ENCODE results near the gene IL5RA.

IL5RA gene, protein sequence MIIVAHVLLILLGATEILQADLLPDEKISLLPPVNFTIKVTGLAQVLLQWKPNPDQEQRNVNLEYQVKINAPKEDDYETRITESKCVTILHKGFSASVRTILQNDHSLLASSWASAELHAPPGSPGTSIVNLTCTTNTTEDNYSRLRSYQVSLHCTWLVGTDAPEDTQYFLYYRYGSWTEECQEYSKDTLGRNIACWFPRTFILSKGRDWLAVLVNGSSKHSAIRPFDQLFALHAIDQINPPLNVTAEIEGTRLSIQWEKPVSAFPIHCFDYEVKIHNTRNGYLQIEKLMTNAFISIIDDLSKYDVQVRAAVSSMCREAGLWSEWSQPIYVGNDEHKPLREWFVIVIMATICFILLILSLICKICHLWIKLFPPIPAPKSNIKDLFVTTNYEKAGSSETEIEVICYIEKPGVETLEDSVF

DNA sequence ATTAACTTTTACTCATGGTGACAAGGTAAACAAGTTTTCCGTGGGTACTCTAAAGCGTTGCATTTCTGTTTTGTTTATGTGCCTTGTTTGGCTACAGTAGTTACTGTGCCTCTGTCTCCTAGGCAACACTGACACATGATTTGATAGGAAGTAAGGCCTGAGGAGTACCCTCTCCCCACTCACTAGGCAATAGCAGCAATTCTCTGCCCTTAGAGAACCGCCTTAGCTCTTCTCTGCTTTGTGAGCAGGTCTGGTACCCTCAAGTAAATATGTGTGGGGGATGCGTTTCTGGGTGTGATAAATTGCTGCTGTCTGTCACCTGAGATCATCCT is at the start of gene IL5RA:
TSS of gene IL5RA (minus strand) at position 76 of the 332 bp plus-strand sequence. CDS start 5,390 bp downstream, outside the sequence.
- peak; percentile 61 for DNase-seq

DNA sequence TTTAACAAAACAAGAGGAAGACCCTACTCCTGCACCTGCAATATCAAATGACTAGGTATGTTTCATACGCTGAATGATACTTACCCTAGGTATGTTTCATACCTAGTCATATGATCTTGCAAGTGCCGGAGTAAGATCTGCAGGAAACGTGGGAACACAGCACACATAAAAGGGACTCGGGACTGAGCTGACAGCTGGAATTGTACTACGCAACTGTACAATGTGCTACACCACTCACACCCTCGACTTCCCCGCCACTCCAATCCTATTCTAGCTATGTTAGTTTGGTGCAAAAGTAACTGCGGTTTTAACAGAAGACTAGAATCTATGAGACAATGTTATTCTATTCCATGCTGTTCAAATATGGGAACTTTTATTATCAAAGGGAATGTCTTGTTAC is 47.3 kb upstream of the IL5RA start:
- DNase-seq, result no peak

DNA sequence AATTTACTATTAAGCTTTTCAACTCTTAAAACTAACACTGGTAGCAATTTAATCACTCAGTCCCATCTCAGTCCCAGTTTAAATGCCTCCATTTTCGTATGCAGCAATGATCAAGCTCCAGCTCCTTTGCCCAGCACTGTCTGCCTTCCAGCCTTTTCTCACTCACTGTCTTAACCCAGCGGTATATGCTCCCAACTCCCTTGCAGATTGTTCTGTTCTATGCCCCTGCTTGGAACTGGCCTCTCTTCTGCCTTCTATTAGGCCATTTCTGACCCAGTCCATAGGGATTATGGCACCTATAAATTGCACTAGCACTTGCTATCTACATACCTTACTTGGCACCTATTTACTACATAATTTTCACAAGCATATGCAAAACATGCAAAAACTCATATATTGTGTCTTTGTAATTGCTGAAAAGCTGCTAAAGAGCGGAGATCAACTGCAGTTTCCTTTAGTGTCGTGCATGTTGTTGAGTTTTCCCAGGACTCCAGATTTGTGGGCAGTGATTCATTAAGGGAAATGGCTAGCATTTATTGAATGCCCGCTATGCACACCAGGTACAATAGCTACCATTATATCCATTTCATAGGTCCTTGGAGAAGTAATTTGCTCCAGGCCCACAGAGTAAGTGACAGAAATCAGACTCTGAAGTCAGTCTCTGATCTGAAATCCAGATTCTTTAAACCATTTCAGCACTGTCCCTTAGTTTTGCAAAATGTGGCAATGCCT is 44.9 kb upstream of the IL5RA start:
- DNase-seq, result no peak

DNA sequence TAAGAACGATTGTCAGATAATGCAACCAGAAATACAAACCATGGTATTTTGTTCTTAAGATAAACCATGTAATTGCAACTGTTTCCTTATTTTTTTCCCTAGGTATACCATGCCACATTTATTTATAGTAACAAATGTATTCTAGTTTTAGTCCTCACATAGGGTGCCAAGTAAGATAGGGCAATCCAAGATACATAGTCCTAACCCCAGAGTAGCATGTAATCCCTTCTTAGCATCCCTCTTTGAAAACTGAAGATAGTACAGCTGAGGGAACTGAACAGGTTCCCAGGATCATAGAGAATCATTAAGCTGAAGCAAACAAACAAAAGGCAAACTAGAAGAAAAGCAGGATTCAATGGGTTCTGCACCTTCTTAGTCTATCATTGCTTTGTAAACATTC is 41.3 kb upstream of the IL5RA start:
- no peak for DNase-seq

DNA sequence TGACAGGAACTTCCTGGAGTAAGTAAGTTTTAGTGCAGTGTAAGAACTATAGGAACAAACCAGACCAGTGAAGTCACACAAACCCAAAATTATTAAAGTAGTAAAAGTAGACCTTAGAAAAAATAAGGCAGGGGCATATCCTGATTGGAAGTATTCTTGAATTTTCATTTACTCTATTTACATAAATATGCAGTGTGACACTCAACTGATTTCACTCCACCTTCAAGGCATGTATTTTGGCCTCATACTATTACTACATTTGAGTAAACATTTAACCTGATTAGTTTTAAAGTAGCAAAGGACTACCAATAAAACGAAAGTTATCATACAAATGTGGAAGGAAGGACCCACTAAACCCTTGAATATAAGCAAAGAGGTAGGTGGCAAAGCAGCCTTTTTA is 39.4 kb upstream of the IL5RA start:
- no peak for DNase-seq

DNA sequence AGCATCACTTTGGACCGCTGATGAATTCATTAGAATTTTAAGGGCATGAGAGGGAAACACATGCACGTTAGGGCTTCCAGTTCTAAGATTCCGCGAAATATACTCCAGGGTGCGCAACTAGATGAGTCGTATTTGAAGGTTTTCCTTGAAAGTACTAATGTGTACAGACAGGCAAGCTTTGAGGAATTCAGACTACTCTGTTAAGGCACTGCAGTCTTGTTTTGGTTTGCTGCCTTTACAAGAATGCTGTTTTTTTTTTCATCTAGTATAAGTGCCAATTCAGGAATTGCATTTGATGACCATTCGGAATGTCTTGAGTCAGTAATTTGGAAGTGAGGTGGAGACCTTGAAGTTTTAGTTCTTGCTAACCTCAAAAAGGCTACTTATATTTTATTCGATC is 35.7 kb upstream of the IL5RA start:
- DNase-seq, result no peak

DNA sequence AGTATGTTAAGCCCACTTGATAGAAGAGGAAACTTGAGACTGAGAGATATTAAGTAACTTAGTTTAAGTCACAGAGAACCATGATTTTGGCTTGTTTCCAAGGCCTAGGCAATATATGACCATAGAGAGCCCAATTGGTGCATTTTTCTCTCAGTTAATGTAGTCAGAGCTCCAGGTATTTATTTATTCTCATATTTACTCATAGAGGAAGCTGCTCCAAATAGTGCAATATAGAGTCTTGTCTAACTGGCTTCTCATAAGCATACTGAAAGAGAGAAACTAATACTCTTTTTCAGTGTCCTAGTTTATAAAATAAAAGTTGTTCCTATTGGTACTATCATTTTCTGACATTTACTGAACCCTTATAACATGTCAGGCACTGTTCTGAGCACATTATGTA is 31.8 kb upstream of the IL5RA start:
- DNase-seq, result no peak

DNA sequence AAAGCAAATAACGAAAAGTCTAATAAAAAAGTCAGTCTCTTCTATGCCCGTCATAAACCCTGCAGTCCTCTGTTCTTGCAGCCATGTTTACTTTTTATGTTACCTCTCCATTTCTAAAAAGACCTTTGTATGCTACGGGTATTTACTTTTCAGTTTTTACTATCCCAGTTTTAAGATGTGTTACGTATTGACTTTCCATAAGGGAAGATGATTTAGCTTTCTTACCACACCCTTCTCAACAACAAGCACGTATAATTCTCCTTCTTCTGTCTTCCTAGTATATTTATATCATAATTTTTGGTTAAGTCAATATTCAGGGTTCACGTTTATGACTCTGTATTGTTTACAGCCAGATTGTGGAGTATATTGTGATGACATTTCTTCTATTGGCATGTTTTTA is 27.4 kb upstream of the IL5RA start:
- DNase-seq, result no peak

DNA sequence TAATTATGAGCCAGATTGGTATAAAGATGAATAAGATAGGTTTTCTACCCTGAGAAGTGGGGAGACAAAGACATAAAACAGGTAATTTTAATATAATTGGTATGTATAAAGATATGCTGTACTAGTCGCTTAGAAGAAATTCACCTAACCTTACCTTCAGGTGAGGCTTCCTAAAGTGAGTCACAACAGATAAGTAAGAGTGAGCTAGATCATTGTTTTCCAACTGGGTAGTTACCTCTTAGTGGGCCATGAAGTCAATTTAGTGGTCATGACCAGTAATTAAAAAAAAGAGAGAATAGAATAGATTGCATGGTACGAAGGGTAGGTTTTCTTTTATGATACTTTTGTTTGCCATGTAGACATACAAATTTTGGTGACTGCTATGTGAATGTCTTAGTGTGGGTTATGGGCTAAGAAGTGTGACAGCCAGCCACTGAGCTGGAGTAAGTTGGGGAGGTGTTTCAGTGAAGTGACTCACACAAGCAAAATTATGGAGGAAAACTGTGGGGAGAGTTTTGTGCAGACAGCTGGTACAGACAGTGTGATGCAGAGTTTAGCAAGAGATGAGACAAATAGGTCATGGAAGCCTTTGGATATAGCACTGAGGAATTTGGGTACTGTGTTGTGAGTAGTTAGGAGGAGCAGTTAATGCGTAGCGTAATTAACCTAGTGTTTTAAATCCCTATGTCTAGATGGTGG is 24.7 kb upstream of the IL5RA start:
- no peak for DNase-seq

DNA sequence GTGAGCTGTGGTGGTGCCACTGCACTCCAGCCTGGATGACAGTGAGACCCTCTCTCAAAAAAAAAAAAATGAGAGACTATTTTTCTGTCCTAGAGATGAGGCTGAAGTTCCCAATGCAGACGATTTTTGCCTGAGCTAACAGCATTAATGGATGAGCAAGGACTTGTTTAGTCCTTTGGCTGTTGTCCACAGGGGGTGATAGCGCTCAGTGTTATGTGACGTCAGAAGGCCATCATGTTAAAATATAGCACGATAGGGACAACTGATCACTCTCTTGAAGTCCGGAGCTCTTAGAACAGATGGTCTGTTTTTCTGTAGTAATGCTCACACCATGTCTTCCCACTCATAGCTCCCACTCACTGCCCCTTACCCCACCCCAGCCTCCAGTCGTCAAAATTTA is 23.3 kb upstream of the IL5RA start:
- no peak for DNase-seq

DNA sequence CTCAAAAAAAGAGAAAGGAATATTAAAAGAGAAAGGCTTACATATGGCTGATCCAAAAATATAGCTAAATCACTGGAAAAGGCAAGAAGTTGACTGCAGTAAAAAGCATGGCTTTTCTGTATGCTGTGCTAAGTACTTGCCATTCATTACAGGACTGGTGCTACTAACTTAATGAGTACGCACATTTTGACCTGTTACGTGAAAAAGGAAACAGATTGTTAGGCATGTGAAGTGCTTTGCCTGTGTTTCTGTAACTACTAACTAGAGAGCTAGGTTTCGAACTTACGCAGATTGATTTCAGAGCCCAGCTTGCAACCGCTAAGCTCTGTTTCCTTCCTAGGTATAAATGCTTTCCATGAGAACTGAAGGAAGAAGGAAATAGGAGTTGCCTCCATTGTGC is 19.4 kb upstream of the IL5RA start:
- DNase-seq, result no peak

DNA sequence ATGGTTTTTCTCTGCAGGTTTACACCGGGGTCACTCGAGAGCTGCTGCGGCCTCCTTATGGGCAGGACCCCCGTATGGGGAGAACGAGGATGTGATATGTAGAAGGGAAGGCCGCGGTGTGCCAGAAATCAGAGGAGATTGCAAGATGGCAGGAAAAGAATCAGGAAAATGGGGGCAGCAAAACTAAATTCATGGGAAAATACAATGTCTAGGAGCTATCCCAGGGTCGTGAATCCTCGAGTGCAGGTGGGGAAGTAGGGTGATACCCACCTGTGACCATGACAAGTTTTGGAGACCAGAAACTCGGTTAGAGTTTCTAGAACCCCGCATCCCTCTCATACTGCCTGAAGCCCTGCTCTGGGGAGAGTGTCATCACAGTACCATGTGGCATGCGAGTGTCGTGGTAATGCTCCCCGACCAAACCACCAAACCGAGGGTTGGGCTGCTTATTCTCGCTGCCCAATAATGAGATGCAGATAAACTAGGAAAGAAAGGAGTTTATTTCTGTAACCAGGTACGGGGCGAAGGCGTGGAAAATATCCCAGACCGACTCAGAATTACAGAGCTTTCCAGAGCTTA is 17.3 kb upstream of the IL5RA start:
- DNase-seq, result no peak

DNA sequence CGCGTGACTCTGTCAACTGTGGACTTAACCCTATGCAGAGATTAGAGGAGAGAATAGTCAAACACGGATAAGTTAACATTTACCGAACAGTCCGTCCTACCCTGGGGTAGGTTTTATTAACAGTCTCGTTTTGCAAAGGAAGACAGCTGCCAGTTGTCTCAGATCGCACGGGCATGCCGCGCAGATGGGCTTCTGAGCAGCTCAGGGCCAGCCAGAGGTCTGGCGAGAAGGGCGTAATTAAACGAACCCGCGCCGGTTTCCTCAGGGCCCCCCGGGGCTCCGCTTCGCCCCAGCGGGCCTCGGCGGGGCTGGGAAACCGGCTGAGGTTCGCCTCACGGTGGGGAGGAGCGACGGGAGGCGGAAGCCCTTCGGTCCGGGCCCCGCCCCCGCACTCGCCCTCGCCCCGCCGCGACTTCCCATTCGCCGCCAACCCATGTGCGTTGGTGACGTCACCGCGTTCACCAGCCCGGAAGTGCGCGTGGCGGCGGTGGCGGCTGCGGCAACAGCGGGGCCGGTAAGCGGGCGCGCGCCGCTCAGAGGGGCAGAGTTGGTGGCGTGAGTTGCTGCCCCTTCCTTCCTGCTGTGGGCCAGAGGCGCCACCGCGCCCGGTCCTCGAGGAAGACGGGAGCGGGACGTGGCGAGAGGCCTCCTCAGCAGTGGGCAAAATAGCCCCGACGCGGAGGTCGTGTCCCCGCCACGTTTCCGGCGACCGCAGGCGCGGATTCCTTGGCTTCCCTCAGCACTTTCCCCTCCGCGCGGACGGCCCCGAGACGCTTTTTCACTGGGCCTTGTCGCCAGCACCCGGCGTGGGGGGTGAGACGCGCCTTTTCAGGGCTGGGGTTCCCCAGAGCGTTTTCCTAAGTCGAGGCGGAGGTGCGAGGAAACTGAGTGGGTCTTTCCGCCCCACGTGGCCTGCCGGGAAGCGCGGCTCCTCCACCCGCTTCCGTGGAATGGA is 16.6 kb upstream of the IL5RA start, which contains the start of gene TRNT1:
TSS of gene TRNT1 (plus strand) at position 464 of the 955 bp plus-strand sequence. CDS start 2,101 bp downstream, outside the sequence.
- DNase-seq, result peak; percentile 90

DNA sequence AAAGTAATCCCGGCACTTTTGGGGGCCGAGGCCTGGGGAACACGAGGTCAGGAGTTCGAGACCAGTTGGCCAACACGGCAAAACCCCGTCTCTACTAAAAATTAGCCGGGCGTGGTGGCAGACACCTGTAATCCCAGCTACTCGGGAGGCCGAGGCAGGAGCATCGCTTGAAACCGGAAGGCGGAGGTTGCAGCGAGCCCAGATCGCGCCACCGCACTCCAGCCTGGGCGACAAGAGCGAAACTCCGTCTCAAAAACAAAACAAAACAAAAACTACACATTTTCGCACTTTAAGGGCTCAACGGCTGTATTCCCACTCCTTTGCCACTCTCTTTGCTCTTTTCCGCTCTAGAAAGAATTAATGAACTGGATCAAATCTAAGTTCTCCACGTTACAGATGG is 15.8 kb upstream of the IL5RA start:
- no peak for DNase-seq

DNA sequence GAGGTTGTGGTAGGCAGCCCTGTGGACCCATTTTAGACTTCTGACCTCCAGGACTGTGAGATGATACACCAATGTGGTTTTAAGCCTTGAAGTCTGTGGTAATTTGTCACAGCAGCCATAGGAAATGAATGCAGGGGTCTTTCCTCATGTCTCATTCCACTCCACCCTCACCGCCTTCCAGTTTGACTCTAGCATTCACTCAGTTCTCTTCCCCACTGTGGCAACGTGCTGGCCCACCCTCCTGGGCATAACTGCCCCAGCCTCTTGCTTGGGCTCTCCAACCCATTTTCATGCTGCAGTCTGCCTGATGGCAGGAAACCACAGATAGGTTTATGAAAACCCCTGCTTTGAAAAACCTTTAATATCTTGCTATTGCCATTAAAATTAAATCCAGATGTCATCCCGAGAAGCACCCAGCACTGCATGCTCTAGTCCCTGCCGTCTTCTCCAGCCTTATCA is 9.2 kb upstream of the IL5RA start:
- DNase-seq, result no peak

DNA sequence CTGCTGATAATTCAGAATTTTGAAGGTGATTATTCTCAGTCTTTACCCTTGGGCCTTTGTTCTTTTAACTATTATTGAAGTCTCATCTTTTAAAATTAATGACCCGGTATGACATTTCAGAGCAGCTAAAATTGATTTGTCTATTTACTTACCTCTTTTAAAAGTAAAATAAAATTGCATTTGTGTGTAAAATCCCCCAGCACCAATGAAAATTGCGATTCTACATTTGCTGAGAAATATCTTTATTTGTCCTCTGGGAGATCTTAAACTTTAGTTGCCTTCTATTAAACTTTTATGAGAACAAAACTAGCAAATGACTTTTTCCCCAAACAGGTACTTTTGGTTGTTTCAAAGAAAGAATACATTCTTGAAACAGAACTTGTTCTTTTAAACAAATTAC is 7.5 kb upstream of the IL5RA start:
- DNase-seq, result no peak

DNA sequence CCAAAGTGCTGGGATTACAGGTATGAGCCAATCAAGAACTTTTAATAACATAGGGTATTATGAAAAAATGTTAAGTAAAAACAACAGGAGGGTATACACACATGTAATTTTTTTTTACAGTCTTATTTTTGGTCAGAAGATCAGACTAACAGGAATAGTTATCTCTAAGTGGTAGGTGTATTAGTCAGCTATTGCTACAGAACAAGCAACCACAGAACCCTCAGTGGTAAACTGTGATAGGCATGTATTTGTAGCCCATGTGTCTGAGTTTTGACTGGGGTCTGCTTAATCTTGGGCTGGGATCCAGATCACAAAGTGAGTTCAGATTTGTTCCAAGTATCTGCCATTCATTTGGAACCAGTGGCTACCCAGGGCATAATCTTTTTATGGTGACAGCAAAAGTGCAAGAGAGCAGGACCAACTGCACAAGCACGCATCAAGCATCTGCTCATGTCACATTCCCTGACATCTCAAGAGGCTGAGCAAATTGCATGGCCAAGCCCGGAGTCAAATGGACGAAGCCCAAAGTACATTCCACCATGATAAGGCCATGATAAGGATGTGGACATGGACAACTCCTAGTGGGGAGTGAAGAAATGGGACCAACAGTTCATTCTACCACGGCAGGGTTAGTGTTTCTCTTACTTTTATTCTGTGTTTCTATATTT is 3.0 kb upstream of the IL5RA start:
- DNase-seq, result no peak

DNA sequence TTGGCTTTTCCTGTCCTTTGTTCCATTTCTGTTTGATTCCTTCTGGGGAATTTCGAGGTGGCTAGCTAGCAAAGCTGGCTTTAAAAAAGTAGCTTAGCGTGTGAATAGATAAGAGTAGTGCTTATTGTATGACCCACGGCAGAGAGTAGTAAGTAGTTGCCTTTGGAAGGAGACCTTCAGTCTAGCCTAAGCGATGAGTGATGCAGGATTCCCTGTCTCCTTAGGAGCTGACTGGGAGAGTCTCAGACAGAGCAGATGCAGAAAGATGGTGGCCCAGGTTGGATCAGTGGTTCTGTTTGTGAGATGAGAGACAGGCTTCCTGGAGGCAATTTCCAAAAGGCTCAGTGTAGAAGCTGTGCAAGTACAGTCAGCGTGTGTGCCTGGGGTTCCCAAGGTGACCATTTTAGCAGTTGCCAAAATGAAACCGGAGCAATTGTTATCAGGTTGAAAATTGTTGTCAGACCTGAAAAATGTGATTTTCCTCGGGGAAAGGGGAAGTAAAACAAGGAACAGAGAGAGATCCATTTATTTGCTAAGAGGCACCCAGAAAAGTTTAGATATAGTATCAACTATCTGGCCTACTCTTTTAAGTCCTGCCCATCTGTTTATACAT is 681 bp upstream of the IL5RA start:
- no peak for DNase-seq

DNA sequence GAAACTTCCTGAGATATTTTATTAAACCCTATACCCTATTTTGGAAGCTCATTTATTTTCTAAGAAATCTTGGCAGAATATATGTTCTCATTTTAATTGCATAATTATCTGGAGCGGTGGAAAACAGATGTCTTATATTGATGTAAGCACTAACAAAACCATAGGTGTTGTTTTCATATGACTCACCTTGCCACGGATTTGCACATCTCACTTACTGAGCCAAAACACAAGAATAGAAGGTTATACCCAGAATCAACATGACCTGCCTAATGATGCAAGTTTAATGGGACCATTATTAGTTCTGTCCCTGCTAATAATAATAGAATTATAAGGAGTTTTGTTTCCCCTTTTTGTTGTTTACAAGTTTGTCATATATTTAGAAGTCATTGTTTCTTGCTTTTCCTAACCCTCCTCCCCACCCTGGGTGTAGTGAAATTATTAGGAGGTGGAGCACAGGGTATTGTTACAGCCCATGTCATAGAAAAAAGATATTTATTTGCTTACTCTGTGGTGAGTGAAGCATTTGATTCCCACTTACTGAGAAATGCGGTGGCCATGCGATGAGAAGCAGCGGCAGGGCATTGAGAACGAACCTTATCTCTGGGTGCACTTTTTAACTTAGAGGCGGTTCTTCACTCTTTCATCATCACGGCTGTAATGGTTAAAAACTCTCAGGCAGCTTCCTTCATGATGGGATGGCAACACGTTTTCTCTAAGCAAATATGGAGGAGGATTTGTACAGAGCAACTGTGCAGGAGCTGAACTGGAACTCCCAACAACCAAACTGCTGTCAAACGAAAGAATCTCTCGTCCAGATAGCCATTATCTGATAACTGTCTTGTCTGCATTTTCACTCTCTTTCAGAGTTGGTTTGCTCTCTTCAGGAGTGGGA is 521 bp downstream of the IL5RA start:
- DNase-seq, result peak; percentile 27

DNA sequence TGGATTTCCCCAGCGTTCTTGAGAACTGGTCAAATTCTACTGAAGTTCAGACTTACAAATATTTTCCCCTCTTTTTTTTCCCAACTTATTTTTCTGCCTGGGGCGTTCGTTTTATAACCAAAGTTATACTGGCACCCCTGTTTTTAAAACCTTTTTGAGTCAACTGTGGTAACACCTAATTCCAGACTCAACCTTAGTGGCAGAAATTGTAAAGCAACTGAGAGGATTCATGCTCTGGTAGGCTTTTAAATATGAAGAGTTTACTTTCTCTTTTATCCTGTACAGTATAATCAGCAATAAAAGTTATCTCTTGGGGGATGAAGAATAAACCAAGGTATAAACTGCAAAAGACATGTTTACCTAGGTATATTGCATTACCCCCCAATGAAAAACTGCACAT is 2.3 kb downstream of the IL5RA start:
- no peak for DNase-seq
